Keratinocyte (primary cell): ENCODE measurements around the gene DCAF8. TPM values are rescaled to one million over a fixed set of nuclear protein-coding genes. Genes with fewer than 3 reads are reported as not detected.

Source experiments
- DNase-seq: peaks from one replicate; pipeline ENCODE4 v3.0.0-alpha.2; 2011; ENCODE audit warnings: low read depth, missing footprints, low spot score
- FAIRE-seq: peaks from 2 replicates; lab custom pipeline; 2011; peaks lifted over from hg19 to GRCh38; lab: Jason Lieb, UNC
- H2AFZ ChIP-seq: 2 replicates; pipeline ENCODE4 v1.6.0; 2012; ENCODE audit warnings: low read length, control low read depth, inconsistent platforms; ENCODE audit not compliant: control insufficient read depth
- H3K27ac ChIP-seq: 2 replicates; pipeline ENCODE4 v1.5.1; 2011; ENCODE audit warnings: low read length; ENCODE audit not compliant: control insufficient read depth, insufficient read depth
- H3K27me3 ChIP-seq: 3 replicates; pipeline ENCODE4 v1.6.0; 2011; ENCODE audit warnings: low read length; ENCODE audit not compliant: control insufficient read depth, insufficient read depth; ENCODE audit errors: extremely low read depth
- H3K36me3 ChIP-seq, 2 experiments: 2 replicates in 1 of 2; 3 replicates in 1 of 2; pipeline ENCODE4 v1.5.1; 2011; ENCODE audit warnings: low read length in 2 of 2, mild to moderate bottlenecking in 1 of 2; ENCODE audit not compliant: control insufficient read depth in 2 of 2, insufficient read depth in 2 of 2; ENCODE audit errors: extremely low read depth in 1 of 2
- H3K4me1 ChIP-seq: 3 replicates; pipeline ENCODE4 v1.5.1; 2011; ENCODE audit warnings: low read length; ENCODE audit not compliant: control insufficient read depth, insufficient read depth; ENCODE audit errors: extremely low read depth
- H3K4me2 ChIP-seq: 3 replicates; pipeline ENCODE4 v1.6.0; 2011; ENCODE audit warnings: low read depth, low read length; ENCODE audit not compliant: control insufficient read depth, insufficient read depth; ENCODE audit errors: extremely low read depth
- H3K4me3 ChIP-seq, 3 experiments: fragments of 200-600 bp in 1 of 3; sonication (generic) in 1 of 3; 2 replicates in 2 of 3; 3 replicates in 1 of 3; pipeline ENCODE4 v1.5.1; 2011 to 2016; ENCODE audit warnings: low read length in 3 of 3, mild to moderate bottlenecking in 3 of 3, control low read depth in 2 of 3, inconsistent platforms in 1 of 3, low read depth in 1 of 3, mixed read lengths in 1 of 3, mixed run types in 1 of 3, moderate library complexity in 1 of 3; ENCODE audit not compliant: control insufficient read depth in 2 of 3, insufficient read depth in 2 of 3; ENCODE audit errors: extremely low read depth in 1 of 3
- H3K79me2 ChIP-seq: 2 replicates; pipeline ENCODE4 v1.6.0; 2012; ENCODE audit warnings: low read length; ENCODE audit not compliant: control insufficient read depth, insufficient read depth
- H3K9ac ChIP-seq: 3 replicates; pipeline ENCODE4 v1.6.0; 2011; ENCODE audit warnings: low read length; ENCODE audit not compliant: control insufficient read depth, insufficient read depth; ENCODE audit errors: extremely low read depth
- H3K9me1 ChIP-seq: 3 replicates; pipeline ENCODE4 v1.6.0; 2011; ENCODE audit warnings: low read length; ENCODE audit not compliant: control insufficient read depth, insufficient read depth; ENCODE audit errors: extremely low read depth
- H3K9me3 ChIP-seq: 2 replicates; pipeline ENCODE4 v1.5.1; 2012; ENCODE audit warnings: low read depth, low read length; ENCODE audit not compliant: control insufficient read depth
- H4K20me1 ChIP-seq: 3 replicates; pipeline ENCODE4 v1.6.0; 2011; ENCODE audit warnings: low read length; ENCODE audit not compliant: control insufficient read depth, insufficient read depth; ENCODE audit errors: extremely low read depth
- EZH2 ChIP-seq: IDR thresholded peaks from one replicate; pipeline ENCODE4 v1.6.1; 2012; ENCODE audit warnings: inconsistent platforms, mild to moderate bottlenecking, low read length, moderate library complexity
- dilution Hi-C: fragments of 300-500 bp; cut with MboI; formaldehyde crosslinking; loops from one replicate; pipeline ENCODE4 v1.7.0; 2020; ENCODE audit warnings: low sequenced_read_pairs; ENCODE audit not compliant: extremely low pct_ligation_motif_present
- polyA plus RNA-seq, 5 experiments: library from polyadenylated mRNA; depleted of rRNA in 3 of 5; stranded (reverse) in 3 of 5; stranded (forward) in 1 of 5; unstranded in 1 of 5; fragments of >200 nt; gene quantifications; 1 replicate in 1 of 5; 2 replicates in 3 of 5; 3 replicates in 1 of 5; pipeline versions ENCODE4 v1.2.1 to v1.2.3, GENCODE V29; 2011 to 2012; ENCODE audit warnings: missing spikeins in 2 of 5, low read depth in 1 of 5, low replicate concordance in 1 of 5
- TF ChIP-seq, protein P1 (sequence below), 3 experiments: IDR thresholded peaks in 1 of 3; conservative IDR thresholded peaks in 1 of 3; optimal IDR thresholded peaks in 1 of 3; 2 replicates in 2 of 3; 3 replicates in 1 of 3; pipeline versions ENCODE3 to v1.5.1; 2011; ENCODE audit warnings: low read length in 3 of 3, mild to moderate bottlenecking in 3 of 3, moderate library complexity in 2 of 3, control low read depth in 1 of 3, inconsistent platforms in 1 of 3; ENCODE audit not compliant: insufficient read depth in 2 of 3; ENCODE audit errors: extremely low read depth in 1 of 3

Gene DCAF8
- polyA plus RNA-seq, 1 donor (not counting 4 experiments of a cell fraction or from before 2014, with no cell fraction given) = 81.2 TPM

DNA sequence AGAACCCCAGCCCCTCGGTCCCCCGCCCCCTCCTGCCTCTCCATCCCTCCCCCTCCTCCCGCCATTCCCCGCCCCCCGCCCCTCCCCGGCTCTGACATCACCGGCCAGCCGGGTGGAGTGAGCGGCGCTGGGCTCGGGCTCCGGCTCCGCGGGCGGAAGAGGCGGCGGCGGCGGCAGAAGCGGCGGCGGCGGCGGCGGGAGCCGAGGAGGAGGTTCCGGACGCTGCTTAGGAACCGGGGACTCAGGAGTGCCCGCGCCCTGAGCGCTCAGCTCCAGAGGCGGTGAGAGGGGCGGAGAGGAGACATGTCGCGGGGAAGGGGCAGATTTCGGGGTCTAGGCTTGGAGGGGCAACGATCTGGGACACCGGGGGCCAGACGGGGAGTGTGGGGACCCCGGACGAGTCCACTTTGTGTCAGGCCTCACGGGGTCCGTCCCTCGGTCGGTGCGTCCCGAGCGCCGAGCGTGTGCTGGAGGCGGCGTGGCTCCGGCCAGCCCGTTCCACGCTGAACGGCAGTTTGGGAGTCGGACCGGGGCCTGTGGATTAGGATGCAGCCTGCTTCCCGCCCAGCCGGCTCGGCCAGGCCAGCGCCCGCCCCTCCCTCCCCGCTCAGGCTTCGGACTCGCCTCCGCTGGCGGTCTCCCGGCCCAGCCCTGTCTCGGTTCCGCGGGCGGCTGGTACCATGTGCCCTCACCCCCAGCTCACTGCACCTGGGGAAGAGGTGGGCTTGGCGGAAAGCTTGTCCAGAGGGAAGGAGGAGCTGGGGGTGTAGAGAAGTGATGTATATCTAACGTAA lies 56.9 kb downstream of the DCAF8 start, which contains the start of gene PEA15:
Gene PEA15 (plus strand): TSS at position 143 of the 794 bp plus-strand sequence. CDS start 6,161 bp downstream, outside the sequence.
- peak within 1 kb of the TSS; percentile 87 to 93 (median 89) for H3K4me3 ChIP-seq
- peaks cover 27 to 29% of the 10 kb centered on the region in 2 experiments for H3K36me3 ChIP-seq
- dilution Hi-C loops = no loop called here
- peaks cover 21% of the 10 kb centered on the region for H3K4me1 ChIP-seq
- no peaks in the 10 kb centered on the region for H3K9me3 ChIP-seq
- no peaks in the 10 kb centered on the region for H3K27me3 ChIP-seq
- TF ChIP-seq, protein P1, sequence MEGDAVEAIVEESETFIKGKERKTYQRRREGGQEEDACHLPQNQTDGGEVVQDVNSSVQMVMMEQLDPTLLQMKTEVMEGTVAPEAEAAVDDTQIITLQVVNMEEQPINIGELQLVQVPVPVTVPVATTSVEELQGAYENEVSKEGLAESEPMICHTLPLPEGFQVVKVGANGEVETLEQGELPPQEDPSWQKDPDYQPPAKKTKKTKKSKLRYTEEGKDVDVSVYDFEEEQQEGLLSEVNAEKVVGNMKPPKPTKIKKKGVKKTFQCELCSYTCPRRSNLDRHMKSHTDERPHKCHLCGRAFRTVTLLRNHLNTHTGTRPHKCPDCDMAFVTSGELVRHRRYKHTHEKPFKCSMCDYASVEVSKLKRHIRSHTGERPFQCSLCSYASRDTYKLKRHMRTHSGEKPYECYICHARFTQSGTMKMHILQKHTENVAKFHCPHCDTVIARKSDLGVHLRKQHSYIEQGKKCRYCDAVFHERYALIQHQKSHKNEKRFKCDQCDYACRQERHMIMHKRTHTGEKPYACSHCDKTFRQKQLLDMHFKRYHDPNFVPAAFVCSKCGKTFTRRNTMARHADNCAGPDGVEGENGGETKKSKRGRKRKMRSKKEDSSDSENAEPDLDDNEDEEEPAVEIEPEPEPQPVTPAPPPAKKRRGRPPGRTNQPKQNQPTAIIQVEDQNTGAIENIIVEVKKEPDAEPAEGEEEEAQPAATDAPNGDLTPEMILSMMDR (optimal IDR thresholded peaks at IDR 0.05 in 1 of 3, IDR thresholded peaks at IDR 0.05 in 1 of 3, conservative IDR thresholded peaks at IDR 0.05 in 1 of 3; ENCODE audit: extremely low read depth in 1 of 3, insufficient read depth in 2 of 3, low read length in 3 of 3) = no peak
- no peak for TF ChIP-seq EZH2
- H2AFZ ChIP-seq = peak within 1 kb of the TSS; percentile 68
- H3K27ac ChIP-seq = peak within 1 kb of the TSS; percentile 86
- peak within 1 kb of the TSS; percentile 95 for H3K9ac ChIP-seq
- H4K20me1 ChIP-seq = peaks cover 7% of the 10 kb centered on the region
- FAIRE-seq (no peak), DNase-seq (no peak)
- no peaks in the 10 kb centered on the region for H3K9me1 ChIP-seq
- peaks cover 47% of the 10 kb centered on the region for H3K79me2 ChIP-seq
- peak within 1 kb of the TSS; percentile 95 for H3K4me2 ChIP-seq

DNA sequence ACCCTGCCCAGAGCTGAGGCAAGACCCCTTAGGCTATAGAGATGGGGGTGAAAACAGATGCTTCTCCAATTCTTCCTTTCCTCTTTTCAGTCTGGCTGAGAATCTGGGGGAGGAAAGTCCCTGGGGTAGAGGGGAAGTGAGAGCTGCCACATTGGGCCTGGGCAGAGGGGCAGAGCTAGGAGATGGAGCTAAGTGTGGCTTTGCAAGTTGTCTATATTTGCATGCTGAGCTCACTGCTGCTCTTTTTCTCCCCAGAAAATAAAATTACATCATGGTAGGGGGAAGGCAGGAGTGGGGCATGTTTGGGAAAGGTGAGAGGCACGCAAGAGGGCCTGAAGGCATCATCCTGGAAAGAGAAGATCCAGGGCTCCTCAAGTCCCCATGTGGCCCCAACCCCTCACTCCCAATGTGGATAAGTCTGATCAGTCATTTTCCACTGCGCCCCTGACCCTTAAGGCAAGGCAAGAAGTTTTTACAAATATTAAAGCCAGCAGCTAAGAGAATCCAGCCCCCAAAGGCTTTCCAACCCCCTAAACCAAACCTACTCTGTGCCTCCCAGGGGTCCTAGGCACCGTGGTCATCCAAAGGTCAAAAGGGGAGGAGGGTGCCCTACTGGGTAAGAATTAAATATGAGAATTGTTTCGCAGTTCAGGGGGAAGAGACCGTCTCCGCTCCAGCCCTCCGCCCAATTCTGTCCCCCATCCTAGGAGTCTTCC lies 57.7 kb downstream of the DCAF8 start:
- Histone ChIP-seq H3K9me3 (no peaks in the 10 kb centered on the region), H3K36me3 (peaks cover 22 to 23% of the 10 kb centered on the region in 2 experiments), H4K20me1 (peaks cover 4% of the 10 kb centered on the region), H3K79me2 (peaks cover 40% of the 10 kb centered on the region), H2AFZ (peak overlapping the region; percentile 61), H3K4me3 (peak overlapping the region in 2 of 3 experiments; percentile 22 to 31), H3K27me3 (no peaks in the 10 kb centered on the region), H3K9me1 (no peaks in the 10 kb centered on the region), H3K4me1 (peaks cover 21% of the 10 kb centered on the region), H3K9ac (peak overlapping the region; percentile 33), H3K4me2 (peak overlapping the region; percentile 72), H3K27ac (peak overlapping the region; percentile 42)
- DNase-seq (no peak), FAIRE-seq (no peak)
- TF ChIP-seq, protein P1 (optimal IDR thresholded peaks at IDR 0.05 in 1 of 3, IDR thresholded peaks at IDR 0.05 in 1 of 3, conservative IDR thresholded peaks at IDR 0.05 in 1 of 3; ENCODE audit: extremely low read depth in 1 of 3, insufficient read depth in 2 of 3, low read length in 3 of 3) = no peak
- no peak for TF ChIP-seq EZH2
- dilution Hi-C loops = no loop called here
